ENCODE data around the gene LIN7A.

The LIN7A gene

DNA sequence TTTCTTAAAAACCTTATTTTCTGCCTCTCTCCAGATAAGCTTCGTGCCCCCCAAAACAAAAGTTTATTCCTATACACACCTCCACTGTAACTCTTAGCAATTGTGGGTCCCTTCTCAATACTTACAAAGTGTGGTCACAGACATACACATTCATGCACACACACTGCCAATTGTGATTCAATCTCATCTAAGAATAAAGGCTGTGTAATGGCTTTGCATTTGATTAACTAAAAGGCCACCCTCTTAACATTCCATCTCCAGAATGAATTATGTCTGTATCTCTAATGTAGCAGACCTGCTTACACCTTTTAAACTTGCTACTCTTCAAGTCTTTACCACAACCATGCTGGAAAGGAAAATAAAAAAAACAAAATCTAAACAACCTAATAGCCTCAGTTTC lies 171.5 kb downstream of the LIN7A start:
- no peak for DNase-seq (ENCODE audit: extremely low read depth in 1 of 2, low read depth in 1 of 2)

DNA sequence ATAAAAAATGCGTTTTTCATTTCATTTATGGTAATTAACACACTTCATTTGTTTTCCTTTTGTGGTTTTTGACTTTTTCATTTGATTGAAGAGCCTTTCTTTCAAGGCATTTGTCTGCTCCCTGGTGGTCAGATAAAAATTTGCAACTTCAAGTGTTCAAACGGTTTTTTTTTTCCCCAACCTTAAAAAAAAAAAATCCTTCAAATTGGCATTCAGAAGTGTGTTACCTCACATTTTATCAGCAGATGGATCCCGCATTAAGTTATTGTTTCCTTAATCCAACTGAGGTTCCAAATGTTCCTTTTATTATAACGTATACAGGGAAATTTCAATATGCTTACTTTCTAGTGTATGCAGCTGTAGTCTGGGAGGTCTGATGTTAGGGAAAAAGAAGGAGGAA lies 173.9 kb downstream of the LIN7A start:
- no peak for DNase-seq (ENCODE audit: extremely low read depth in 1 of 2, low read depth in 1 of 2)

- DNase-seq (ENCODE audit: extremely low read depth in 1 of 2, low read depth in 1 of 2), result no peak
These were observed 175.9 kb downstream of the LIN7A start for GRCh38 chr12:80761838-80762237.

- DNase-seq (ENCODE audit: extremely low read depth in 1 of 2, low read depth in 1 of 2), result no peak
These were observed 180.9 kb downstream of the LIN7A start for GRCh38 chr12:80756875-80757274.

GRCh38 chr12:80754274-80754673 lies 183.5 kb downstream of the LIN7A start:
- no peak for DNase-seq (ENCODE audit: extremely low read depth in 1 of 2, low read depth in 1 of 2)

DNA sequence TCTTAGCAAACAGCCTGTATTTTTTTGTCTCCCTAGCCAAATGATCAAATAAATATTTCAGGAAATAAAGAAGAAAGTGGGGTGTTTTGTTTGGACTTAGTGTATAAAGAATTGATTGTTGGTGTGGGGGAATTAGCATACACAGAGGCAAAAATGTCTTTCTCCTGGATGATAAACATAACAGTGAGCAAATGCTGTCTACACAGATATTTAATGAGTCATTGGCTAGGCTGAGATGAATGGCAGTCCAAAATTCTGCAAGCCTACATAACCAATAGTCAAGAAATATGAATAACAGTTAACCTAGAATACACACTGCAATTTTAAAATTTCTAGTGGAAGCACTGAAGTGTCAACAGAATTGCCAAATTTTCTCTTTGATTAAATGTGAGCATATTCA lies 185.3 kb downstream of the LIN7A start:
- DNase-seq (ENCODE audit: extremely low read depth in 1 of 2, low read depth in 1 of 2), result no peak

- no peak for DNase-seq (ENCODE audit: extremely low read depth in 1 of 2, low read depth in 1 of 2)
These were observed 188.3 kb downstream of the LIN7A start for GRCh38 chr12:80749456-80749855.

DNA sequence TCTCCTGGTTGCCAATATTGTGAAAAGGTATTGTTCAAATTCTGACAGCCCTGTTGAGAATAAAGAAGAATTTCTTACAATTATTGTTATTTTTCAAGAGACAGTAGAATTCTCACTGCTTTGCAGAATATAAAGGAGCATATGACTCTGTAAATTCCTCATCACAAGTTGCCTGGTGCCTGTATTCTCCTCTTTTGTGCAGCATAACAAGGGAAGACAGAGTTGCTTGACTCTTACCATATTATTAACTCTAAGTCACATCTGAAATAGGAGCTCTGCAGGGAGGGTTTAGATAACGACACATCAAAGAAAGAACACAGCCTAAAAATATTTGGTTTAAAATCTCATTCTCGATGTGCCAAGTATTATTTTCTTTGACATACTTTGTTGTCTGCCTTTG lies 189.9 kb downstream of the LIN7A start:
- no peak for DNase-seq (ENCODE audit: extremely low read depth in 1 of 2, low read depth in 1 of 2)

- no peak for DNase-seq (ENCODE audit: extremely low read depth in 1 of 2, low read depth in 1 of 2)
These were observed 191.8 kb downstream of the LIN7A start for GRCh38 chr12:80745851-80746505.
